Parathyroid adenoma (tissue), 2 donors: ENCODE data around the gene CCSER1.
"Not testable (repeated sequence)": the region's sequence is repeated elsewhere in the genome, so short reads cannot be mapped to it uniquely, and the experiment has no call there.

ENCODE experiments used
- H2AFZ ChIP-seq: fragments of 300-600 bp; sonication (generic); one replicate; pipeline ENCODE4 v1.7.0; 2017; ENCODE audit warnings: antibody characterized with exemption, mild to moderate bottlenecking
- H3K27ac ChIP-seq: fragments of 300-600 bp; sonication (generic); one replicate; pipeline ENCODE4 v1.7.0; 2017
- H3K27me3 ChIP-seq: fragments of 300-600 bp; sonication (generic); one replicate; pipeline ENCODE4 v1.7.0; 2017; ENCODE audit warnings: low read length; ENCODE audit not compliant: control insufficient read depth, insufficient read depth
- H3K36me3 ChIP-seq: fragments of 300-600 bp; sonication (generic); one replicate; pipeline ENCODE4 v1.7.0; 2017; ENCODE audit warnings: low read length; ENCODE audit not compliant: control insufficient read depth, insufficient read depth
- H3K4me1 ChIP-seq: fragments of 300-600 bp; sonication (generic); one replicate; pipeline ENCODE4 v1.7.0; 2017; ENCODE audit warnings: control low read depth
- H3K4me2 ChIP-seq: fragments of 300-600 bp; sonication (generic); one replicate; pipeline ENCODE4 v1.7.0; 2017; ENCODE audit warnings: low read length
- H3K4me3 ChIP-seq: fragments of 300-600 bp; sonication (generic); one replicate; pipeline ENCODE4 v1.7.0; 2017; ENCODE audit warnings: low read depth, low read length
- H3K79me2 ChIP-seq: fragments of 300-600 bp; sonication (generic); one replicate; pipeline ENCODE4 v1.7.0; 2017; ENCODE audit warnings: control low read depth
- H3K9ac ChIP-seq: fragments of 300-600 bp; sonication (generic); one replicate; pipeline ENCODE4 v1.7.0; 2017; ENCODE audit warnings: mild to moderate bottlenecking
- H3K9me3 ChIP-seq: fragments of 300-600 bp; sonication (generic); one replicate; pipeline ENCODE4 v1.7.0; 2017; ENCODE audit warnings: low read length; ENCODE audit not compliant: control insufficient read depth
- TF ChIP-seq, protein P1 (sequence below): fragments of 300-600 bp; sonication (generic); IDR thresholded peaks from one replicate; pipeline ENCODE4 v1.7.0; 2017; ENCODE audit warnings: antibody characterized with exemption, mild to moderate bottlenecking
- donor health status: primary hyperparathyroidism.

Gene CCSER1

DNA sequence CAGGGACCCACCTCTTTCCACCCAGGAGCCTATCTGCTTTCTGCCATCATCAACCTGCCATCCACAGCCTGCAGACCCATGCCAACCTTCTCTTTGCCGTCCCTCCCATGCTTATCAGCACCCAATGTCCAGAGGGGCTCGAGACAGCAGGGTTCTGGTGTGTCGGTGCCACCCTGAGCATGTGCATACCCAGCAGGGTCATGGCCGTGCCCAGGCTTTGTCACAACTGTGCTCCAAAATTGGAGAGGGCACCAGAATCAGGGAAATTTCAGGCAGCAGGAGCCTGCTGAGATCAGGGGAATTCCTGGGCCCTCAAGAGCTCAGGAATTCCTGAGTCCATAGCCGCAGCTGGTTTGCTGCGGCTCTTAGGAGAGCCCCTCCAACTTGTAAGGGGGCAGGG, 330.6 kb downstream of the CCSER1 start:
- TF ChIP-seq, protein P1, sequence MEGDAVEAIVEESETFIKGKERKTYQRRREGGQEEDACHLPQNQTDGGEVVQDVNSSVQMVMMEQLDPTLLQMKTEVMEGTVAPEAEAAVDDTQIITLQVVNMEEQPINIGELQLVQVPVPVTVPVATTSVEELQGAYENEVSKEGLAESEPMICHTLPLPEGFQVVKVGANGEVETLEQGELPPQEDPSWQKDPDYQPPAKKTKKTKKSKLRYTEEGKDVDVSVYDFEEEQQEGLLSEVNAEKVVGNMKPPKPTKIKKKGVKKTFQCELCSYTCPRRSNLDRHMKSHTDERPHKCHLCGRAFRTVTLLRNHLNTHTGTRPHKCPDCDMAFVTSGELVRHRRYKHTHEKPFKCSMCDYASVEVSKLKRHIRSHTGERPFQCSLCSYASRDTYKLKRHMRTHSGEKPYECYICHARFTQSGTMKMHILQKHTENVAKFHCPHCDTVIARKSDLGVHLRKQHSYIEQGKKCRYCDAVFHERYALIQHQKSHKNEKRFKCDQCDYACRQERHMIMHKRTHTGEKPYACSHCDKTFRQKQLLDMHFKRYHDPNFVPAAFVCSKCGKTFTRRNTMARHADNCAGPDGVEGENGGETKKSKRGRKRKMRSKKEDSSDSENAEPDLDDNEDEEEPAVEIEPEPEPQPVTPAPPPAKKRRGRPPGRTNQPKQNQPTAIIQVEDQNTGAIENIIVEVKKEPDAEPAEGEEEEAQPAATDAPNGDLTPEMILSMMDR: no peak
- no peak overlapping the region for H3K4me3 ChIP-seq
- no peaks in the 10 kb centered on the region for H3K27me3 ChIP-seq
- no peaks in the 10 kb centered on the region for H3K79me2 ChIP-seq
- no peaks in the 10 kb centered on the region for H3K9me3 ChIP-seq
- no peak overlapping the region for H3K9ac ChIP-seq
- H3K27ac ChIP-seq: no peak overlapping the region
- H3K4me1 ChIP-seq: no peaks in the 10 kb centered on the region
- H2AFZ ChIP-seq: no peak overlapping the region
- no peak overlapping the region for H3K4me2 ChIP-seq
- H3K36me3 ChIP-seq: no peaks in the 10 kb centered on the region

DNA sequence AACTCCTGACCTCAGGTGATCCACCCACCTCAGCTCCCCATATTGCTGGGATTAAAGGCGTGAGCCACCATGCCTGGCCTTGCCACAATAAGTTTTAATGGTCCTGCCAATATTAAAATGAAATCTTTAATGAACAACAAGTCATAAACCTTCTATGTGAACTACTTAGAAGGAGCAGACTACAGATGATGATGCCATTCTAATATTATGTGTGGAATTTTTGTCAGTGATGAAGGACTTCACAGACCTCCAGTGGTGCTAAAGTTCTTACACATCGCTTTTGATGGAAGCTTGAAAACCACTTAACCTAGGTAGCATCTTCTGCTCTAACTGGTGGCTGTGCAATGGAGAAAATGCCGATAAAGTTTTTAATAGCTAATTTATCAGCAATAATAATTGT, 331.4 kb downstream of the CCSER1 start:
- Histone ChIP-seq H3K79me2 (no peaks in the 10 kb centered on the region), H3K36me3 (no peaks in the 10 kb centered on the region), H3K4me3 (no peak overlapping the region), H3K4me1 (no peaks in the 10 kb centered on the region), H2AFZ (no peak overlapping the region), H3K4me2 (no peak overlapping the region), H3K27me3 (no peaks in the 10 kb centered on the region), H3K27ac (no peak overlapping the region), H3K9ac (no peak overlapping the region), H3K9me3 (no peaks in the 10 kb centered on the region)
- TF ChIP-seq, protein P1: no peak

- H3K4me1 ChIP-seq: no peaks in the 10 kb centered on the region
- no peaks in the 10 kb centered on the region for H3K9me3 ChIP-seq
- H3K27me3 ChIP-seq: no peaks in the 10 kb centered on the region
- no peaks in the 10 kb centered on the region for H3K36me3 ChIP-seq
- no peak overlapping the region for H2AFZ ChIP-seq
- TF ChIP-seq, protein P1: no peak
- no peak overlapping the region for H3K27ac ChIP-seq
- H3K4me2 ChIP-seq: no peak overlapping the region
- H3K79me2 ChIP-seq: no peaks in the 10 kb centered on the region
- no peak overlapping the region for H3K9ac ChIP-seq
- H3K4me3 ChIP-seq: no peak overlapping the region
These were observed 347.3 kb downstream of the CCSER1 start for GRCh38 chr4:90474484-90474883.

DNA sequence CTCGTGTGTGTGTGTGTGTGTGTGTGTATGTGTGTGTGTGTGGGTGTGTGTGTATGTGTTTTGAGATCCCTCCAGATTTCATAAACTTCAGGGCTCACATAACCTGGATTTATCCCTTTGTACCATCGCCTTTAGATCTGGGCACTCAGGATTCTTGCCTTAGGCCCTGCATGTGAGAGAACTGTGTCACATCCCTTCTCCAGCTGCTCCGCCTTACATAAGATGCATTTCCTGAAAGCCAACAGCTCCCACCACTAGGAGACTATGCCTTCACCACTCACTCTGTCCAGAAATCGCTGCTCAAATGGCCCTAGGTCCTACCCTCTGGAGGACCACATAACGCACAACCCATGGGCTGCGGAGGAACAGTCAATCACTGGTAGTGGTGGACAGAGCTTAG, 348.8 kb downstream of the CCSER1 start:
- Histone ChIP-seq H2AFZ (no peak overlapping the region), H3K79me2 (no peaks in the 10 kb centered on the region), H3K9me3 (no peaks in the 10 kb centered on the region), H3K4me2 (no peak overlapping the region), H3K9ac (no peak overlapping the region), H3K4me1 (no peaks in the 10 kb centered on the region), H3K36me3 (no peaks in the 10 kb centered on the region), H3K27ac (no peak overlapping the region), H3K4me3 (no peak overlapping the region), H3K27me3 (no peaks in the 10 kb centered on the region)
- TF ChIP-seq, protein P1: no peak

DNA sequence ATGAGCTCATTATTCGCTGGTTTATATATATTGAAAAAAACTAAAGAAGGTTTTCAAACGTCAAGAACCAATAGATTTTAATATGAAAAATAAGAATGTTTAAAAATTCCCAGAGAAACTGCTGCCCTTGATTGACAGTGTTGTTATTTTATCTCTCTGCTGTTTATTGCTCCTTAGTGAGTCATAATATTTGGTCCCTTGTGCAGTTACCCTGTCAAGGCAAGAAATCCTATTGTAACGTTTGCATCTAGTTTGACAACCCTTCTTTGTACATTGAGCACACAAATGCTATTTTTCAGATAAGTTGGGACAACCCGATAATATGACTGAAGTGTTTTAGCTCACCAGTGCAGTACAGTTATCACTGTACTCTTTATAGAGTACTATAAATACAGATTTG, 349.4 kb downstream of the CCSER1 start:
- H3K9ac ChIP-seq: no peak overlapping the region

GRCh38 chr4:90484894-90485293, 357.7 kb downstream of the CCSER1 start:
- H3K9ac ChIP-seq, H2AFZ ChIP-seq, H3K4me2 ChIP-seq, H3K36me3 ChIP-seq, H3K9me3 ChIP-seq, H3K4me3 ChIP-seq, H3K4me1 ChIP-seq, H3K27ac ChIP-seq, H3K79me2 ChIP-seq, H3K27me3 ChIP-seq: not testable (repeated sequence)

More for the DNA sequence above, 349.4 kb downstream of the CCSER1 start:
- no peaks in the 10 kb centered on the region for H3K9me3 ChIP-seq
- no peak overlapping the region for H3K27ac ChIP-seq
- no peak overlapping the region for H3K4me2 ChIP-seq
- TF ChIP-seq, protein P1: no peak
- no peaks in the 10 kb centered on the region for H3K27me3 ChIP-seq
- no peak overlapping the region for H2AFZ ChIP-seq
- H3K4me1 ChIP-seq: no peaks in the 10 kb centered on the region
- no peak overlapping the region for H3K4me3 ChIP-seq
- no peaks in the 10 kb centered on the region for H3K79me2 ChIP-seq
- H3K36me3 ChIP-seq: no peaks in the 10 kb centered on the region
